Measurements from ENCODE around the gene CYB5D1.
"Not testable (repeated sequence)": the region's sequence is repeated elsewhere in the genome, so short reads cannot be mapped to it uniquely, and the experiment has no call there.

CYB5D1 gene

DNA sequence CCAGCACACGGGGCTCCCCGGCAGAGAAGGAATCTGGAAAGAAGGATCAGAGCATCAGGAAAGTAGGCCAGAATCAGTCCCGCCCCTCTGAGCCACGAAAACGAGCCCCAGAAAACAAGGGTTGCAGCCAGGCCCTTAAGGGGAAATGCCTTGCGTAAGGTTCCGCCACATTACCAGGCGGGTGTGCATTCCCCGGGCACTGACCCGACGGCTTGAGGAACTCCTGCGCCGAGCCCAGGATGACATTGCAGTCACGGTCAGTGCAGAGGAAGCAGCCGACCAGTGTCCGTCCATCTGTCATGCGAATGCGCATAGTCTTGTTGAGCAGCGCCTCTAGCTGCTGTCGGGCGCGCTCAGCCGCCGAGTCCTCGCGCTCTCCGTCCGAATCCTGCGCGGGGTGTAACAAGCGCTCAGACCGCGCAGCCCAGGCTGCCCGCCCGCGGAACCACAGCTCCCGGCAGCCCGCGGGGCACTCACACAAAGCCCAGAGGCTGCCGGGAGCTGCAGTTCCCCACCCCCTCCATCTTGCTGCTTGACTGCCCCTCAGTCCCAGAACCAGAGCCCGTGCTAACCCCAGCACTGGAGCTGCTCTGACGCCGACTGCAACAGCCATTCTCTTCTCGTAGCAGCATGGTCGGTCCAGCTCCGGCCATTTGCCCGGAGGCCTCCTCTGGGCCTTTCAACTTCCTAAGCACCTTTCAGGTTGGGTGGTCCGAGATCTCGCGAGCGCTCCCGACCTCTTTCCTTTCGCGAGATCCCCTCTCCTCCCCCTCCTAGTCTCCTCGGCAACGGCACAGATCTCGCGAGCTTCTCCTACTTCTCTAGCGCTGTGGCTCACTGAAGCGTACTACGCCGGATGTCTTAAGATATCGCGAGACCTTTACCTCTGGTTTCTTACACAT is 741 bp upstream of the CYB5D1 start, which contains the start of gene NAA38:
Gene NAA38 (minus strand): TSS at position 749 of the 902 bp plus-strand sequence. CDS start 96 bp downstream, at position 653.
- peak; percentile 75 to 90 (median 81) for DNase-seq

DNA sequence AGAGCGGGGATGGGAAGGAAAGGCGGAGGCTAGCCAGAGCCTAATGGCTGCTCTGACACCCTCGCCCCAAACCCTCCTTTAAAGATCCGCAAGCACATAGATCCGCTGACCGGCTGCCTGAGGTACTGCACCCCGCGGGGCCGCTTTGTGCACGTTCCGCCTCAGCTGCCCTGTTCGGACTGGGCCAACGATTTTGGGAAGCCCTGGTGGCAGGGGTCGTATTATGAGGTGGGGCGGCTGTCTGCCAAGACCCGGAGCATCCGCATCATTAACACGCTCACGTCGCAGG is 663 bp downstream of the CYB5D1 start:
- DNase-seq: no peak

DNA sequence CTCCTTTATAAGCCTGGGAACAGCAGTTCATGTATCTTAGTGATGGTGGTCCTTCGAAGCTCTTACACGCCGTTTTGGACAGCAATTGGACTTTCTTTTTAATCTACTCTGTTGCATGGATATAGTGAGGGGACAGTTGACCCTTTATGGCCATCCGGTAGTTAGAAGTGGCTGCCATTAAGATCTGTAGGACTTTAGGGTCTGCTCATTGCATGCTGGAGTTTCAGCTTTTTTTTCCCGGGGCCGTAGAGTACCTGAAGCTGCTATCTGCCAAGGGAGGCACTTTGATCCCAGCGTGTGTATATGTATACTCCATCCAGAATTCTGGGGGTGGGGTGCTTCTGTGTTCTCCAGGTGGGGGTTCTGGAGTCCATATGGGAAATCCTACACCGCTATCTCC is 1.2 kb downstream of the CYB5D1 start:
- no peak for DNase-seq

DNA sequence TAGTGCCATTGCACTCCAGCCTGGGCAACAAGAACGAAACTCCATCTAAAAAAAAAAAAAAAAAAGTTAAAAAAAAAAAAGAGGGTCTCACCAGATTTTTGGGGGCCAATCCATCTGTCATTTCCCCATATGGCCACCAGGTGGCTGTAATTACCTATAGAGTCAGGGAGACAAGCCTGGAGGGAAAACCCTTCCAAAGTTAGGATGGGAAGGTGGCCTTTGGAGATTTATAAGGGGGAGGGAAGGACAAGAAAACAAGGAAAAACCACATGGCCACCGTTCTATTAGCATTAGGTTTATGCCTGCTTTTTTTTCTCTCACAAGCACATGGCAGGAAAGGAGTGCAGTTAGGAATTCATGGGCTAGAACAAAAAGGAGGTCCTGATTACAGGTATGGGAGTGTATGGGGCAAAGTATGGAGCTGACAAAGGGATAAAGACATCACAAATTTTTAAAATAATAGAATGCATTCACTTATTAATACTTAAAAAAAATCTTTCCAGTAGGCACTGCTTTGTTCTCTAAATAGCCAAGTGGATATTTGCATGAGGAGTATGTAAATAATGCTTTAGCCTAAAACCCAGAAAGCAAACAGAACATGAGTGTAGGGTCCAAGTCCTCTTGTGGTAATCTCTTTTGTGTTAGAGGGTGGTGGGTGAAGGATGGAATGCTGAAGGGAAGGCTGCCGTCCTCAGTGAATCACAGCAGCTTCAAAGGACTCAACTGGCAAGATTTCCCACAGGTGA is 5.1 kb downstream of the CYB5D1 start:
- DNase-seq: no peak

DNA sequence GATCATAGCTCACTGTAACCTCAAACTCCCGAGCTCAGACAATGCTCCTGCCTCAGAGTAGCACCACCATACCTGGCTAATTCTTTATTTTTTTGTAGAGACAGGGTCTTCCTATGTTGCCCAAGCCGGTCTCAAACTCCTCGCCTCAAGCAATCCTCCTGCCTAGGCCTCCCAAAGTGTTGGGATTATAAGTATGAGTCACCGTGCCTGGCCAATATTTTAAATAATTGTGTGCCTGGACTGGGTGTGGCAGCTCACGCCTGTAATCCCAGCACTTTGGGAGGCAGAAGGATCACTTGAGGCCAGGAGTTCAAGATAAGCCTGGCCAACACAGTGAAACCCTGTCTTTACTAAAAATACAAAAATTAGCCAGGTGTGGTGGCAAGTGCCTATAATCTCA is 6.6 kb downstream of the CYB5D1 start:
- DNase-seq: not testable (repeated sequence)

DNA sequence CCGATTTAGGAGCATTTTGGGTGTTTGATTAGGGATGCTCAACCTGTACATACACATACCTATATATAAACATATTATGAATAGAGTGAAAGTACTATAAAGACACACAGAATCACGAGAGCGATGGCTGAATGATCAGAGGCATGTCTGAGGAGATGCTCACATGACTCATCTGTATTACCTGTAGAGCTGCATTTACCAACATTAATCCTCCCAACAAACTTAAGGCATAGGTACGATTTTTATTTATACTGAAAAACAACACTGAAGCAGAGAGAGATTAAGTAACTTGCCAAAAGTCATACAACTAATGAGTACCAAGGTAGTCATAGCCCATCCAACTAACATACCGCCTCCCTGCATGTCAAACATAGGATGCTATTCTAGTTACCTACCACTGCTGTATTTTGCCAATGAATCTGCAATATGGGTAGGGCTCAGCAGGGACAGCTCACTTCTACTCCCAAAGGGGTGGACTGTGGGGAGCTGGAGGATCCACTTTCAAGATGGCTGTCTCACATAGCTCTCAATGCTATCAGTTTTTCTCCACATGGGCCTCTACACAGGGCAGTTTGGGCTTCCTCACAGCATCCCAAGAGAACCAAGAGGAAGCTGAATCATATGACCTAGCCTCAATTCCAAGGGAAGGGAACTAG is 7.3 kb downstream of the CYB5D1 start:
- DNase-seq: no peak

DNA sequence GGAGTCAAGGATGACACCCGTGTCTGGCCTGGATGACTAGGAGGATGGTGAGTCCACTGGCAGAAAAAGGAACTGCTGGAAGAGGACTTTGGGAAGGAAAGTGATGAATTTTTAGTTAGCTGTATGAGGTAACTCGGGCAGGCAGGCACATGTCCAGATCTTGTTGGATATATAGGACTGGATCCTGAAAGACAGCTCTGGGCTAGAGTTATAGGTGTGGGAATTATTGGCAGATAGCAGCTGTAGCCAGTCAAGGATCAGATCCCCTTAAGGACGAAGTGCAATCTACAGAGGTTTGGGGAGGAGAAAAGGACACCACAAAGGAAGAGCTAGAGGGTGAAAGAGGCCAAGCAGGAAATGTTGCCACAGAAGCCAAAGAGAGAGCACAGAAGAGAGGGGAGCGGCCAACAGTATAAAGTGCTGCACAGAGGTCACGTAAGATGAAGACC is 10.1 kb downstream of the CYB5D1 start:
- DNase-seq: no peak

DNA sequence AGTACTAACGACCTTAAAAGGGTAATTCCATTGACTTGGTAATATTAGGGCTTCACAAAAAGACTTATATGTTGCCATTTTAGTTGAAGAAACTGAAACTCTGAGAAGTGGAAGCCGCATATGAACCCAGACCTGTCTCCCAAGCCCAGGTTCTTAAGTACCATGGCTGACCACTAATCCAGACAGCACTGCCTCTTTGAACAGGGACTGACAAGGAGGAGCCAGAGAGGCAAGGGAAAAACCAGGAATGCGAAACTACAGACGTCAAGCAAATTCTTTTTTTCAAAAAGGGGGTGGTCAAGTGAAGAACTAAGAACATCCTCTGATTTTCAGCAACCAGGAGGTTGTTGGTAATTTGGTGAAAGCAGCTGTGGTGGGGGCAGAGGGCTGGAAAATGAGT is 15.2 kb downstream of the CYB5D1 start:
- no peak for DNase-seq

DNA sequence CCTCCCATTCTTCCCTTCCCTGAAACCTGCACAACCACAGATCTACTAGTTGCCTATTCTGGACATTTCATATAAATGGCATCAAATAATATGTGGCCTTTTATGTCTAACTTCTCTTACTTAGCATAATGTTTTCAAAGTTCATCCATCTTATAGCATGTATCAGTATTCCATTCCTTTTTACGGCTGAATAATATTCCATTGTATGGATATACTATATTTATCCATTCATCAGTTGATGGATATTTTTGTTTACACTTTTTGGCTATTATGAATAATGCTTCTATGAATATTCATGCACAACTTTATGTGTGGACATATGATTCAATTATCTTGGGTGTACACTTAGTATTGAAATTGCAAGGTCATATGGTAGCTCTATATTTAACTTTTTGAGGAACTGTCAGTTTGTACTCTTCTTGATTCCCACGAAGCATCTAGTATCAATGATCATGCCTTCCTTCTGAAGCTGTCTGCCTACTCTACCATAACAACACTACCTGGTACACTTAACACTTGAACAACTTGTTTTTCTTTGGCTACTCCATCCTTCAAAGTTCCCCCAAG is 18.1 kb downstream of the CYB5D1 start:
- no peak for DNase-seq

DNA sequence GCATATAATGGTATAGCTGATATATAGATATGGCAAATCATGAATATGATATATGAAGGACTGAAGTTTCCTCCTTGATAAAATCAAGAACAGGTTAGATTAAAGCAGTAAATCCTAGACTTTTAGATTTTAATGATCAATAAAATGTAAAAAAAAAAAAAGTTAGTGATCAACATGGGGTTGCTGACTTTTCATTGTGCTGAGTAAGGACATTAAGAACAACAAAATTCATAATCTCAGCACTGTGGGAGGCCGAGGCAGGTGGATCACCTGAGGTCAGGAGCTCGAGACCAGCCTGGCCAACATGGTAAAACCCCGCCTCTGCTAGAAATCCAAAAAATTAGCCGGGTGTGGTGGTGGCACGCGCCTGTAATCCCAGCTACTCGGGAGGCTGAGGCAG is 20.4 kb downstream of the CYB5D1 start:
- DNase-seq: no peak

DNA sequence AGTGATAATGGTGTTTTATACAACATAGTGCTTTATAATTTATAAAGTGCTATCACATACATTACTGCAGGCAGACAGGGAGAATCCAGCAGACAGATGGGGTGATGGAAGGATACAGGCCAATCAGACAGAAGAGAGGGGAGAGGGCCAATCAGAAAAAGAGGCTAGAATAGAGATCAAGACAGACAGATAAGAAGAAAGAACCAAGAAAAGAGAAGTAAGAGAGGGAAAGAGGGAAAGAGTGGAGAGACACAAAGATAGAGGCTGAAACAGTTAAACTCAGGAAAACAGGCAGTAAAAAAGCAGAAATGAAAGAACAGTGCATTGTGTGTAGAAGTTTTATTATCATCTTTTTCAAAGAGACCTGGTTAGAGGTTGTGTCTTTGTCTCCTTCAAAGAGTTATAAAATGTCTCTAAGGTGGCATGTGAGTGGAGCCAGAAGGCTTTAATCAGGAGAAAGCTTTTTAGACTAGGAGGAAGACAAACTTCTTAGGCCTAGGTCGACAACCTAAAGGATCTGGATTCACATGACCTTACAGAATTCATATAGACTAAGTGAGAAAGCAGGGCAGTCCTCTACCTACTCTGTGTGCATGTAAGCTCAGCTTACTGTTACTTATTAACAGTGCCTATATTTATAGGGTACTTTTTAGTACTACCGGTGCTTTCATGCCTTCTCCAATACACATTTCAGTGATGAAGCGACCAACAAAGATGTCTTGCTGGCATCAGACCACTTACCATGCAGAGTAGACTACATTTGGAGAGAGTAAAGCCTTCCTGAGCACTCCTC is 22.5 kb downstream of the CYB5D1 start:
- no peak for DNase-seq

DNA sequence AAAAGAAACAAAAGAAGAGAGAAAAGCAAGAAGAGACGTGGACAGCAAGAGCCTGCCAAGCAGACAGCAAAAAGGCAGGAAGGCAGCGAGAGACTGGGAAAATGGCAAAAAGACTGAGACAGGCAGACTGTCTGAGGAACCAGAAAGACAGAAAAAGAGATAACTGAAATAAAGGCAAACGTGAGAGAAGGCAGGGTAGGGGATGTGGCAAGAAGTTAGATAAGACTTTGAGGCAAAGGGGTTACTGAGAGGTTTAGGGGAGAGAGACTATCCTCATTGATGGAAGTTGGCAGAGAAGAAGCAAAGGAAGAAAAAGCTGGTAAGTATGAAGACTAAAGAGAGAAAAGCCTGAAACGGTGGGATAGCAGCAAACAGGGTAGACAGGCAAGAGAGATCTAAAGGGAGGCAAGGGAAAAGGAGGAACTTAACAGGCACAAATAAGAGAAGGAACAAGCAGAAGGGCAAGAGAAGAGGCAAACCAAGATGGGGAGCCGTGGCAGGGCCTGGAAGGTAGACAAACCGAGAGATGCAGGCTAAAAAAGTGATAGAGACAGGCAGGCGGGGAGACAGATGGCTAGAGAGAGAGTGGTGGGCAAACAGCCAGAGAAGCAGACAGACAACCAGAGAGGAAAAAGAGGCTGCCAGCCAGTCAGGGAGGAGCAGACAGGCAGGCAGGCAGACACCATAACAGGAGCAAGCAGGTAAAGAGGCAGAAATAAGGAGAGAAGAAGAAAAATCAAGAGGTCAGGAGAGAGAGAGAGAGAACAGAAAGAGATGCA is 23.7 kb downstream of the CYB5D1 start:
- DNase-seq: no peak

DNA sequence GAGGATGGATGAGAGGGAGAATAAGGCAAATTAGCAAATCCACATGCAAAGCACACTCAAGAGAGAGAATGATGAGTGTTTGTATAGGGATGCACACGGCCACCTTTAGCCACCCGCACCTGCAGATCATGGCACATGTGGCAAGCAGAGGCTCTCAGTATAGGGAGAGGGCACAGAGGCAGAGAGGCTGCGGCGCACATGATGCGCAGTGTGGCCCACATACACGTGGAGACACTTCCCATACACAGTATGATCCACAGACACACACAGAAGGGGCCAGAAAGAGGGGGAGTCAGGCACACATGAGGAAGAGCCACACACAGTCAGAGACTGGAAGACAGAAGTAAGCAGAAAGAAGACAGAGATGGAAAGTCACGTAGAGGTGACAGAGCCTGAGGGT is 24.3 kb downstream of the CYB5D1 start:
- no peak for DNase-seq

DNA sequence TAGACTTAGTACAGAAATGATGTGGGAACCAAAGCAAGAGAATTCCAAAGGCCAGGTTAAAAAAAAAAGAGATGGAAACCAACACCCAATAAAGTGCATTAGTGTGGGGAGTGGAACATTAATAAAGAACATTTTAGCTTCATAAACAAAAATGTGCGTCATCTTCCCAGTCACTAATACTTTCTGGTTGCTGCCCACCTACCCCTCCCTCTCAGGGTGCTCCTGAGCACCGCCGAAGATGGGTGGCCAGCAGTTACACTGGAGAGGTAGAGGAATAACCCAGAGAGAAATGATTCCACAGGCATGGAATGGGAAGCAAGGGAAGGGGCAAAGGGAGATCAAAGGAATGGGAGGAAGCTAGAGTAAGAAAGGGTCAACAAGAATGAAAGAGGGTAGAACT is 24.8 kb downstream of the CYB5D1 start:
- no peak for DNase-seq

DNA sequence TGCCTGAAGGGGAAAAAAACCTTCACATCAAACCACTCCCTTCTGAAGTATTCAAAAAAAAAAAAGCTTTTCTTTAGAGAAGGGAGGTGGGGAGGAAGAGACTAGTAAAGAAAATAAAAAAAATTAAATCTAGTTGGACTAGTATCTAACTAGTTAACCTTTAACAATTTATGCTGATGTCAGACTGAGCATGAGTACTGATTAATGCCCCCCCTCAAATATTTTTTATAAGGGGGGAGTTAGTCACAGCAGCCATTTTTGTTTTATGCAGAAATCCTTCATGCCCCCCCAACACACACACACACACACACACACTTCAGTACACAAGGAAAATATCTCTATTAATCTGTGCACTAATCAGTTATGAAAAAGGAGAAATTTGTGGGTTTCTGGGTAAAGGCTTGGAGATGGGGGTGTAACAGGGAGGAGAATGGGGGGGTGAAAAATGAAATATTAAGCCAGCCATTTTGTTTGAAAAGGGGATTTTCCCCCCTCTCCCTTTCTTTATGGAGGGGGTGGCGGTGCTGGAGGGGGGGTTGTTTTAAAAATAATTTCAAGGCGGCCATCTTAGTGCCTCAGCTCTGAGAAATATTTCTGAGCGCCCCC is 26.1 kb downstream of the CYB5D1 start:
- DNase-seq: peak in 1 of 4 experiments; percentile 15

DNA sequence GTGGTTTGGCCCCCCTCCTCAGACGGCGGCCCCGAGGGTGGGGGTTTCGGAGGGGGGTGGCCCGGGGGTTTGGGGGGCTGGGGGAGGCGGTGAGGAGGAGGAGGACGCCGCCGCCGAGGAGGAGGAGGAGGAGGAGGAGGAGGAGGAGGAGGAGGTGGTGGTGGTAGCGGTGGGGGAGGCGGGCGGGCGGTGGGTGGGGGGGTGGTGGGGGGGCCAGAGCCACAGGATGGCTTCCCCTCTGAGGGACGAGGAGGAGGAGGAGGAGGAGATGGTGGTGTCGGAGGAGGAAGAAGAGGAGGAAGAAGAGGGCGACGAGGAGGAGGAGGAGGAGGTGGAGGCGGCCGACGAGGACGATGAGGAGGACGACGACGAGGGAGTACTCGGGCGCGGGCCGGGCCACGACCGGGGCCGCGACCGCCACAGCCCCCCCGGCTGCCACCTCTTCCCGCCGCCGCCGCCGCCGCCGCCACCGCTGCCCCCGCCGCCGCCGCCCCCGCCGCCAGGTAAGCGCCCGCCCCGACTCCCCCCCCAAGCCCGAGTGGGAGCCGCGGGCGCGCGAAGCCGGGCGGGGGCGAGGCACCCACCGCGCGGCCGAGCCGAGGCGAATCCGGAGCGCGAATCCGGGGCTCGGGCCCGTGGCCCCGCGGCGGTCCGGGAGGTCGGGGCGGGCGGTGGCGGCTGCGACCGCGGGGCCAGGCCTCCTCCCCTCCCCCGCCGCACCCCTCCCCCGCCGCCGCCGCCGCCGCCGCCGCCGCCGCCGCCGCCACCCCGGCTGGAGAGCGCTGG is 27.0 kb downstream of the CYB5D1 start:
- peak in 1 of 4 experiments; percentile 29 for DNase-seq

DNA sequence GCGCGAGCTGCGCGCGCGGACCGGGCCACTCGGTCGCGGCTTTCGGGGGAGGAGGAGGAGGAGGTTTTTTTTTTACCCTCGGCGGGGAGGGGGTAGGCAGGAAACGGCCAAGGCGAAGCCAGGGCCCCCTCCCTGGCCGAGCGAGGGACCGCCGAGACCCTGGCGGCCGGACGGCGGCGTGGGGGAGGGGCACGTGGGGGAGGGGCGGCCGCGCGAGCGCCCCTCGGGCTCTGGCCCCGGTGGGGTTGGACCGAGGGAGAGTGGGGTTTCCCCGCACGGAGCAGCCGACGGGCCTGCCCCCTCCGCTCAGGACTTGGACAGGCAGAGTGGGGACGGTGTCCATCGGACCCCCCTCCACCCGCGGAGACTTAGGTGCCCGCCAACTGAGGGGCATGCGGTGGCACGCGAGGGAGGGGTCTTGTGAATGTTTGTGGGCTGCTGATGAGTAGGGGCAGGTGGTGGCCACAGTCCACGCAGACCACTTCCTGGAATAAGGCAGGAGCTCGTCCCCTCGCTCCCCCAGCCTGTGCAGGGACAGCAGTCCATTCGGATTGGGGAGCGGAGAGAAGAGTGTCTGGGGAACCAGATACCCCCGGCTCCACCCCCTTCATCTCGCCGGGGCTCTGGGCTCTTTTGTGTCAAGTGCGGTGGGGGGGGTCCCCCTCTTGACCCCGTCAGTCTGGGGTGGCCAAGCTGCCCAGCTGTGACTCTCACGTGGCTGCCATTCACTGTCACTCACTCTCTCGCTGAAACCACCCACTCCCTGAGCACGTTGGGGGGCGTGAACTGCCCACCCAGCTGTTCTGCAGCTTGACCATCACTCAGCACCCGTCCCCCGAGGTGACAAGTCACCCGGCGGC is 27.8 kb downstream of the CYB5D1 start:
- DNase-seq: no peak

DNA sequence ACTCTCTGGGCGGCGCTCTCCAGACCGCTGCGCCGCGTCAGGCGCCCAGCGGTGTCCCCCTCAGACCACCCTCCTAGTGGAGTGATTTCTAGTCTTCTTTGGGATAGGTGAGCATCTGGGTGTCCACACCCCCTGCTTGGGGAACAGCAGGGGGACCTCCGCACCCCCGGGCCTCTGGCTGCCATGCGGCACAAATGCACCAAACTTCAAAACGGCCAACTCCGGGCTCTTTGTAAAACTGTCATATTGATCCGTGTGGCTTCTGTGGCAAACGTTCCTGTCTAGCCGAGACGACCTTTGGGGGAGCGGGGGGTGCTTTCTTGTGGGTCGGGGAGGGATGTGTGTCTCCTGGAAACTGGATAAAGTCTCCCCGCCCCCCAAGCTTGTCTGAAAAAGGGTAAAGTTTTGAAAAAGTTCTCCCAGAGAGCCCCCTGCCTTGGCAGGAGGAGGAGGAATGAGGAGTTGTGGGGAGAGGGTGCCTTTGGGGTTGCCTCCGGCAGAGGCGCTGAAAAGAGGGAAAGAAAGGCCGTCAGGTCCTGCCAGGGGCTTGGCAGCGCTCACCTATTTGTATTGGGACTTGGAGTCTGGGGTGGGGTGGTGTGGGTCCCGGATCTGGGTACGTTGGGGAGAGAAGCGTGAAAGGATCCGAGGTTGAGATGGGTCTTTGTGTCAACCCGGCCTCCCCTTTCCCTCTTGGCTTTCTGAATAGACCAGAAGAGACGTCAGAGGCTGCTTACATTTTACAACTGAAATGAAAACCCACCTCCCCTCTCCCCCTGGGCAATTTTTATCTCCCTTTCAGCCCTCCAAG is 28.6 kb downstream of the CYB5D1 start:
- DNase-seq: peak in 3 of 4 experiments; percentile 20 to 52 (median 23)
